H1 (cell line): ENCODE data around the gene MRI1. TPM values are rescaled to one million over a fixed set of nuclear protein-coding genes. Genes with fewer than 3 reads are reported as not detected.
A peak's percentile ranks its signal among the peaks of the same experiment; 100 is the strongest.

Experiments
- ASH2L ChIP-seq: fragments of 200-600, 300-600 bp; sonication (generic); IDR thresholded peaks from one replicate; pipeline ENCODE4 v1.7.1; 2017; ENCODE audit warnings: low read length
- BACH1 ChIP-seq: IDR thresholded peaks from 2 replicates; pipeline ENCODE4 v1.6.1; 2012; ENCODE audit warnings: low read length, improper control_type of control experiment
- CHD2 ChIP-seq: IDR thresholded peaks from 2 replicates; pipeline ENCODE4 v1.6.1; 2012; ENCODE audit warnings: low read length, improper control_type of control experiment
- CHD7 ChIP-seq: fragments of 300-600 bp; sonication (generic); IDR thresholded peaks from 2 replicates; pipeline ENCODE4 v1.7.1; 2012; ENCODE audit warnings: low read length, moderate library complexity, mild to moderate bottlenecking, inconsistent platforms; ENCODE audit not compliant: insufficient replicate concordance
- GABPA ChIP-seq: IDR thresholded peaks from 2 replicates; pipeline ENCODE4 v1.6.1; 2011; ENCODE audit warnings: mild to moderate bottlenecking, low read length, moderate library complexity, borderline replicate concordance; ENCODE audit not compliant: insufficient read depth
- KDM1A ChIP-seq: fragments of 200-600, 300-600 bp; sonication (generic); IDR thresholded peaks from 2 replicates; pipeline ENCODE4 v1.7.1; 2016; ENCODE audit warnings: mild to moderate bottlenecking, low read length, borderline replicate concordance
- POU5F1 ChIP-seq: IDR thresholded peaks from 2 replicates; pipeline ENCODE4 v1.6.1; 2011; ENCODE audit warnings: low read depth, mild to moderate bottlenecking, low read length, moderate library complexity
- SAP30 ChIP-seq: fragments of 300-600 bp; sonication (generic); IDR thresholded peaks from 2 replicates; pipeline ENCODE4 v1.7.1; 2012; ENCODE audit warnings: low read length, moderate library complexity, mild to moderate bottlenecking, inconsistent platforms; ENCODE audit not compliant: insufficient read depth, insufficient replicate concordance
- SIRT6 ChIP-seq: IDR thresholded peaks from one replicate; pipeline ENCODE4 v1.7.1; 2012; ENCODE audit warnings: low read length, inconsistent platforms
- TBP ChIP-seq: IDR thresholded peaks from 2 replicates; pipeline ENCODE4 v1.6.1; 2011; ENCODE audit warnings: low read depth, low read length, improper control_type of control experiment
- polyA plus RNA-seq, 7 experiments: library from polyadenylated mRNA; depleted of rRNA in 3 of 7; stranded (reverse) in 5 of 7; unstranded in 2 of 7; fragments of >200 nt in 5 of 7; fragments of 200-250 nt in 2 of 7; gene quantifications; 1 replicate in 5 of 7; 2 replicates in 1 of 7; 4 replicates in 1 of 7; pipeline versions ENCODE4 v1.2.1 to v1.2.3, GENCODE V29; 2011 to 2013; ENCODE audit warnings: missing spikeins in 2 of 7, mixed read lengths in 2 of 7
- total RNA-seq: library from RNA; stranded (reverse); fragmentation: NEBNext Ultra II Directional; extraction: Animal tissue kit (Norgen Biotek cat#: 25700); gene quantifications from 2 replicates; pipeline ENCODE4 v1.2.1, GENCODE V29; 2021

MRI1 gene
- total and polyA plus RNA-seq, 2 of the 8 experiments (the other 6 are each of a cell fraction or from before 2014, with no cell fraction given) = 24.5 to 29.5 TPM

- TF ChIP-seq KDM1A = 0 out of 2 replicates have a peak, but pooled peaks have one; percentile 23
- peak; percentile 19 for TF ChIP-seq SAP30
- TF ChIP-seq TBP = peak; percentile 87
- TF ChIP-seq BACH1 = no peak
- no peak for TF ChIP-seq CHD7
- peak; percentile 79 for TF ChIP-seq CHD2
- no peak for TF ChIP-seq POU5F1
- TF ChIP-seq ASH2L = peak; percentile 95
- TF ChIP-seq GABPA = peak; percentile 97
- no peak for TF ChIP-seq SIRT6
These were observed 10.2 kb downstream of the MRI1 start, which contains the start of gene C19orf53 (continued) for GRCh38 chr19:13774217-13775191.
